Muscle of back (tissue), 11 donors: ENCODE measurements around the gene SMYD1. TPM values are rescaled to one million over a fixed set of nuclear protein-coding genes. Genes with fewer than 3 reads are reported as not detected.

Experiments
- DNase-seq, 3 donors: peaks; one replicate each; pipeline versions ENCODE4 v3.0.0 to v3.0.0-alpha.2; 2013
- polyA plus RNA-seq, 10 donors: library from polyadenylated mRNA; unstranded; fragments of 120-200 nt; gene quantifications; one replicate each; pipeline ENCODE4 v1.2.1, GENCODE V29; 2013; ENCODE audit not compliant: insufficient read length in 10 of 10

SMYD1 gene
- polyA plus RNA-seq, 10 donors, result 158 to 375 (median 294) TPM

GRCh38 chr2:88121678-88122077, 54.1 kb downstream of the SMYD1 start:
- DNase-seq, result no peak

DNA sequence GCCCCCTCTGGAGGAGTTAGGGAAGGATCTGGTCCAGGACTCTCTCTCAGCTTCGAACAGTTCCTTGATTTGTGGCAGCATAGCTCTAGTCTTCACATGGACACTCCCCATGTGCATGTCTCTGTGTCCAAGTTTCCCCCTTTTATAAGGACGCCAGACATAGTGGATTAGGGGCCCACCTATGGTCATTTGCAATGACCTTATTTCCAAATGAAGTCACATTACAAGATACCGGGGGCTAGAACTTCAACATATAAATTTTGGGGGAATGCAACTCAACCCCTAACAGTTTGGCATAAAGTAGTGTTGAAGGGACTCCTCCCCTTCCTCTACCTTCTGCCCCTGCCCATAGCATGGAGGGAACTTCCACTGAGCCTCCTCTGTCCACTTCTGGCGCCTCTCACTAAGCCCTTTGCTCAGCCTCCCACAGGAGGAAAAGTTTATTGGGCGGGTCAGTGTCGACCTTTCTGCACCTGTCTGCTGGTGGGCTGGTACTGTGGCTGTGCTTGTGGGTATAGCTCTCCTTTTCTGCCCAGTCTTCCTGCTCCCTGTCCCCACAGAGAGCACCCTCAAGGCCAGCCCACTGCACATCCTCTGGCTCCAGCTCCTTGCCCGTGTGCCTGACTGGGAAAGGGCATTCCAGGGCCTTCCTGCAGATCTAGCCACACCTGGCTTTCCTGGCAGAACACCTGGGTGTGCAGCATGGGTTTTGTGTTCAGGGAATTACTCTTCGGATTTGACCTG, 54.7 kb downstream of the SMYD1 start:
- DNase-seq, result no peak

DNA sequence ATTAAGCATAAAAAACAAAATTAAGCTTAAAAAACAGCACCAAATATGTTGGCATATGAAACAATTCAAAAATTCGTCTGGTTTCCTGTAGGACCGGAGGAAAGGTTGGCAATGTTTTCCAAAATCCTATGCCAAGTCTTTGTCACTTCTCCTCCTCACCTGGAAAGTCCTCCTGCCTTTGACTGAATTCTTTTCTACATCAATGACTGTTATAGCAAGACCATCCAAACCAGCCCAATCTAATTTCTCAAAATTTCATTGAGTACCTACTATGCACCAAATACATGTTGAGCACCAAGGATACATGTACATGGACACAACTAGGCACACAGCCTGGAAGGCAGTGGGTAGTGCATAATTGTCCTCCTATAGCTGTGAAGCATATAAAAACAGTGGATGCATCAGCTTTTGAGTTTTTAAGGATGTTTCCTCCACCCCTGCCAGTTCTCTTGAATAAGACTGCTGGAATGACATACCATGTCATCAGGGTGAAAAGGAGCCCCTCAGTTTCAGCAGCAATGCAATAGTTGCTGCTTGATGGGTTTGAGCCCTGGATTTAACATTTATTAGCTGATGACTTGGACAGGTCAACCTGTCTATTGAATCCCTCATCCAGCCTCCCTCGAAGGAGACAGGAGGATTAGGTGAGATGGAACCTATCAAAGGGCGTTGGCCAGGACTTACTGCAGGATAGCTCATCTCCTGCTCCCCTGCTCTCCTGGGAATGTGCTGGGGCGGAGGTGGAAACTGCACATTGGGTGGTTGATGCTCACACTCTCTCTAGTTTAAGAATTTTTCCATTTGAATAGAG, 55.7 kb downstream of the SMYD1 start:
- no peak for DNase-seq

DNA sequence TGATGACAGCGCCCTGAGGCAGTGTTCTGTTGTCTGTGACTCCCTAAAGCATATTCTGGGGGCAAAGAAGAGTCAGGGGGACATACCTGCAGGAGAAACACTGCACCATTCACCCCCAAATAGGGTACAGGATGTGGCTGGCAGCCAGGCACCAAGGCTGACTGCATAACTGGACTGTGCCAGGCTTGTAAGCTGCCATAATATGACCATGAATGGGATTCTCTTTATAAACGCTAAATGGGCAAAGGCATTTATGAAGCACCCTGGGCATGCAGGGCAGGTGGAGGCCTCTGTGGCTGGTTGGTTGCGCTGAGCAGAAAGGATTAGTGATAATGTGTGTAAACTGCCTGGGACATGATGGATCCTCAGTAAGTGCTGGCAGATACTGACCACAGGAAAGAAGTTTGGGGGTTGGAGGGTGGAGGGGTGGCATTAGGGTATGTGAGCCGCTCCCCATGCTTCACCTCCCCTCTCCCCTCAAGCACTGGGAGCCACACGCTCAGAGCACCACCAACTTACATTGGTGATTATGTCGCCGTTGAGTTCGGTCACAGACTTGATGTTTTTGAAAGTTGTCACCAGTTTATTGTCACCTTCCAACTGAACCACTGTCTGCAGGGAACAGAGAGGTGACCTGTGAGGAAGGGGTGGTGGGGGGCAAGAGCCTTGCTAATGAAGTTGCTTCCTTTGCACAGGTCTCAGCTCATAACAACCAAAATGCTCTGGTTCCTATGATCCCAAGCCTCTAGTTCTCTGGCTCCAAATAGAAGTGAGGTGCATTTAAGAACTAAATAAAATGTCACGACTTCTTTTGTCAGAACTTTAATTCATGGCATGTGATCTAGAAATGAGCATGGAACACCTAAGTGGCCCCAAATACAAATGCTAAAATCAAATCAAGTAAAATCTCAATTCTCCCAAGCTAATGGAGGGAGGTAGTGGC, 56.6 kb downstream of the SMYD1 start:
- DNase-seq, result no peak

DNA sequence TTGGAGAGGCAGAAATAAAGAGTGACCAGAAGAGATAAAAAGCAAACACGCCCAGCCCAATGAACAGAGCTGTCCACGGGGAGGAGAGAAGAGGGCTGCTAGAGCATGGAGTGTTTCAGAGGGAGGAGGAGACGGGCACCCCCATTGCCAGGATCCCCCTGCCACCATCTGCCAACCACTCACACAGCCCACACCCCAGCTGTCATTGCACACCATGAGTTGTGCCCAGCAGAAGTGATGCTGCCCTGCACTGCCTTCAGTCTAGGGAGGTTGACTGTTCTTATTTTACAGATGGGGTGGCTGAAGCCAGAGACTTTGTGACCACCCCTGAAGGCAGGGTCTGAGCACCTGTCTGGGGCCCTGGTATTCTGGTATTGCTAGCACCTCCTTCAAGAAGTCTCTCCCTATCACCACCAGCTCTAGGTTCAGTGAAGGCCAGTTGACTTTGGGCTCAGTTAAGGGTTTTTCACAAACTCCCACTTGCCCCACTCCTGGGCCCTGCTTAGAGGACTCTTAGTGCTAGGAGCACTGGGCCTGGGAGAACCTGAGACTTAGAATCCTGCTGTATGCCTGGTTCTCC, 57.8 kb downstream of the SMYD1 start:
- DNase-seq, result no peak

- DNase-seq, result no peak
Observed at GRCh38 chr2:88125924-88126771, 58.5 kb downstream of the SMYD1 start.

- DNase-seq, result no peak
Observed at GRCh38 chr2:88126772-88127637, 59.4 kb downstream of the SMYD1 start.

- no peak for DNase-seq
Observed at GRCh38 chr2:88127638-88127887, 59.9 kb downstream of the SMYD1 start.

DNA sequence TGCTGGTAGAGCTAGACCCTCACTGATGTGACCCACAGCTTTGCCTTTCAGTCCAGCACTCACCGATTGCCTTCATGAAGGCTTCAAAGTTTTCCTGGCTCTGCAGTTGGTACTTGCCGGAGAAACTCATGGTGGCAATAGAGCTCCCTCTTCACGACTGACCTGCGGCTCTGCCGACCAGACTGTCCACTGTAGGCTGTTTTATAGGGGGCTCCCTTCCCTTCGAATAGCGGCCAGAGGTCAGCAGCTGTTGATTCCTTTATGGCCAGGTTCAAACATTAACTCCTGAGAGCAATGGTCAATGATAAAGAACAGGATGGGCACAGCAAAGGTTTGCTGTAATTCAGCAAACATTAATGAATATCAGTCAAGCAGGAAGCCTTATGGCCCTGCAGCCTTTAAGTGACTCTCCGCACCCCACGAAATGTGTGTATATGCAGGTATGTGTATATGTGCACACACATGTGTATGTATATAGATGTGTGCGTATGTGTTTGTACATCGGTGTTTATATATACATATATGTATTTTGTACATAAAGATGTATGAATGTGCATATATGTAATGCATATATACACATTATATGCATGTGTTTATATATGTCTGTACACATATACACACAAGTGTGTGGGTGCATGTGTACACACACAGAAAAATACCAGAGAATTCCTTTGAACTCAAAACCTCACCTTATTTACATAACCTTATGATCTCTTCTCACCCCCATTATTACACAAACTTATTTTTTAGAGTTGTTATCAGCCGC, 60.4 kb downstream of the SMYD1 start, which contains the start of gene FABP1:
FABP1 (minus strand) TSS at position 175 of the 766 bp plus-strand sequence; CDS start at position 130, 45 bp downstream.
- DNase-seq, result no peak

GRCh38 chr2:88128654-88129312, 61.2 kb downstream of the SMYD1 start:
- no peak for DNase-seq

DNA sequence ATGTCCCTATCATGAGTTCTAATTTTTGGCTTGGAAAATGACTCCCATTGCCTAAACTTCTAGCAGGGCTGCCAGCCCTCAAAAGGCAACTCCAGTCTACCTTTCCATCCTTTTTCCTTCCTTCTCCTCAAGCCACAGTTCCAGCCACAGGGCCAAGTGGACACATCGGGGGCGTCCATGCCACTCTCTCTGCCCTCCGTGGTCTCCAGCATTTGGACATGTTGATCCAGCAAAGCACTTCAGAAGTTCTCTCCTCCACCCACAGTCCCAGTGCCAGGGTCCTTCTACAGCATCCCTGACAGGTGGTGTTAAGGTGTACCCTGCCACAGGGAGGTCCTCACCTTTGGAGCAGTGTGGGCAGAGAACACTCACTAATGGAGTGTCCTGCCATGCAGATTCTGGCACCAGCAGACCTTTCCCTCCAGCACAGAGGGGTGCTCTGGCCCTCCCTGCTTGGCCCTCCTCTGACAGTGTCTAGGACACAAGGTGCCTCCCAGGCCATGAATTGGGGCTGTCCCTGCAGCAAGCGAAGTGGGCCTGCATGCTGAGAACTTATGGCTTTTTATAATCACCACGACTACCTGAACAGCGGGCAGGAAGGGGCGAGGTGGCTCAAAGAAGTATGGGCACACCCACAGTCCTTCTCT, 61.8 kb downstream of the SMYD1 start:
- no peak for DNase-seq

DNA sequence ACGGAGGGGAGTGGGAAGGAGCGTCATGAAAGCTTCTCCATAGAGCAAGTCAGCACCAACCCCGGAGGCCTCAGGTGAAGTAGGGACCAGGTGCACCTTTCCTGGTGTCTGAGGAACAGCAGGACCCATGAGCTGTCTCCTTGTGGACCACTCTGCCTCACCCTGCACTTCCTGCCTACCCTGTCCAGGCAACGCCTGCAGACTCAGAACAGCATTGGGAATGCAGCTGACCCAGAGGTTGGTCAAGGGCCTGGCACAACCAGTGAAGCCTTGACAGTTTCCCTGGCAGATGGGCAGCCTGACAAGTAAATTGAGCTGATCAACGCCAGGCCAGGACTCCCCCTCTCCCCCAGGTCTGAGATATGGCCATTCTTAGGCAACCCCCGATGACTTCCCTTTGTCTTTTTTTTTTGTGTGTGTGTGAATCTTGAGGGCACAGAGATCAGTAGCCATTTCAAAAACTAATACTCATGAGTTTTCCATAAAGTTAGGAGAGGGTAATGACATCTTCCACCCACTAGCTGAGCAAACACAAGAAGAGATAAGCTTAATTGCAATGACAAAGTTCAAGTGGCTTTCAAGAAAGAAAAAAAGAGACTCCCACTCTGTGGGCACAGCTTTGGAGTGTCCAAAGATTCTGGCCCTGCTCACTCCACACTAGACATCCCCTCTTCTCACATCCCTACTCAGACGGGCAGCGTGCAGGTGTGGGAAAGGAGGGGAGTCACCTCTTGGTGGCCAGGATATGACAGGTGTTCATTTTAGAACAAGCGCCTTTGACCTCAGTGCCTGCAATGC, 63.8 kb downstream of the SMYD1 start:
- no peak for DNase-seq

DNA sequence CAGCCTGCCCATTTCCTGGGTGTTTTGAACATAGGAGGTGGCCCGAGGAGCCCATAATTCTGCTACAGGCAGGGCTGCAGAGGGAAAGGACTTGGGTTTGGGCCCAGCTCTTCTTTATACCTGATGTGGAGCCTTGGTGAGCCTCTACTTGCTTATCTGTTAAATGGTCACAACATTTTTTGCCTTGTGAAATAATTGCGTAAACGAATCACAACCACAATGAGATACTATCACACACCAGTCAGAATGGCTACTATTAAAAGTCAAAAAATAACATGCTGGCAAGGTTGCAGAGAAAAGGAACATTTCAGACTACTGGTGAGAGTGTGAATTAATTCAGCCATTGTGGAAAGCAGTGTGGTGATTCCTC, 64.4 kb downstream of the SMYD1 start:
- DNase-seq, result no peak

DNA sequence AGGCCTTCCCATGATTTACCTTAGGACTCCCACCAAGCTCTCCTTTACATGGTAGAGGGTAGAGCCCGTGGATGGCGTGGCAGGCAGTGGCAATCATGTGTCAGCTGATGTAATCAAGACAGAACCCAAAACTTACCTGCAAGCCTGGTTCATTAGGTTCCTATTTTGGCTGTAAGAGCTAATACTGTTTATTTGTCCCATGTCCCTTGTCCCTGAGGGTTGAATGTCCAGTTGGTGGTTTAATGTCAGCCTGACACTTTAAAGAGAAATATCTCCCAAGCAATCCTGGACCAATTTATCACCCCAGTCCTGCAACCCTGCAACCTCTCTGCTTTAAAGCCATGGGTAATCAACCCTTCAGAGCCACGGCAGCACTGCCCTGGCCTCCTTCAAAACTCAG, 66.2 kb downstream of the SMYD1 start:
- no peak for DNase-seq

DNA sequence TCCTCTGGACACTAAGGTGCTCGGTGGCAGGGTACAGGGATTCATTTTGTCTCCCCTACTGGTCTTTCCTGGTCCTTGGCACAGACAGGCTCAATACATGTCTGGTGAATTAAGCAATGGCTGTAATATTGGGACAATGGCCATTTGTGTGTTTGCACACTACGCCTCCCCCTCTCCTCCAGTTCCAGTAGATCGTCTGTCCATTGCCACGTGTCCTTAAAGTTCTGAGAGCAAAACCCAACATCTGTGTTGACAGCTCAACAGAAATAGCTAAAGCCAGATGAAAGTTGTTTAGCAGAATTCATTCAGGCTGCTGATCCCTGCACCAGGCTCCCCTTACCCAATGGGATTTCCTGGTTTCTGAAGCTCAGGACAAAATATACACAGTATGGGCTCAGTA, 69.2 kb downstream of the SMYD1 start:
- no peak for DNase-seq

DNA sequence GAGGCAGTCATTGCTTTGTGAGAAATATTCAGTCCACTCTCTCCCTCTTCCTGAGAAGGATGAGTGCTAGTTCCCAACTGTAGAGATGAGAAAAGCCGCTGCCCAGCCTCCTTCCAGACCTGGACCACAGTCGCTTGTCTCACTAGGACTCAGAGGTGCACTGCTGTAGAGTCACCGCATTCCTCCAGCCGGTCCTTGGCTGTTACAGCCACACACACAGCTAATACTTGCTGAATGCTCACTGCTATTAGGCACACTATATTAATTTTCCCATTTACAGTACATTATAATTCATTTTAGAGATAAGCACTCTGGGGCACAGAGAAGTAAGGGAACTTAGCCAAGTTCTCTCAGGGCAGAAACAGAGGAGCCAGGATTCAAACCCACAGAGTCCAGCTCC, 70.2 kb downstream of the SMYD1 start:
- DNase-seq, result no peak

GRCh38 chr2:88139203-88139702, 71.6 kb downstream of the SMYD1 start:
- DNase-seq, result no peak
